SW480 (cell line): Measurements from ENCODE around the gene LSMEM2.

Experiments used
- DNase-seq: peaks from one replicate; pipeline ENCODE4 v3.0.0-alpha.2; 2016; ENCODE audit warnings: low spot score

The LSMEM2 gene

DNA sequence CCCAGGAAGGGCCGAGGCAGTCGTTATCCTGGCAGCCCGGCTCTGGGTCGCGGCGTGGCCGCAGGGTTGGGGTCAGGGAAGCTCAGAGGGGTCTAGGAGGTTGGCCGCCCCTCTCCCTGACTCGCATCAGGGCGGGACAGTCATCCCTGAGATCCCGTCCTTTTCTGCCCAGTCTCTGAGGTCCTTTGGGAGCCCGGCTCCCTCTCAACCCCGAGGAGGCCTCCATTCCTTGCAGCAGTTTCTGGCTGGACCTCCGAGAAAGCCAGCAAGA, 43.2 kb downstream of the LSMEM2 start:
- no peak for DNase-seq

DNA sequence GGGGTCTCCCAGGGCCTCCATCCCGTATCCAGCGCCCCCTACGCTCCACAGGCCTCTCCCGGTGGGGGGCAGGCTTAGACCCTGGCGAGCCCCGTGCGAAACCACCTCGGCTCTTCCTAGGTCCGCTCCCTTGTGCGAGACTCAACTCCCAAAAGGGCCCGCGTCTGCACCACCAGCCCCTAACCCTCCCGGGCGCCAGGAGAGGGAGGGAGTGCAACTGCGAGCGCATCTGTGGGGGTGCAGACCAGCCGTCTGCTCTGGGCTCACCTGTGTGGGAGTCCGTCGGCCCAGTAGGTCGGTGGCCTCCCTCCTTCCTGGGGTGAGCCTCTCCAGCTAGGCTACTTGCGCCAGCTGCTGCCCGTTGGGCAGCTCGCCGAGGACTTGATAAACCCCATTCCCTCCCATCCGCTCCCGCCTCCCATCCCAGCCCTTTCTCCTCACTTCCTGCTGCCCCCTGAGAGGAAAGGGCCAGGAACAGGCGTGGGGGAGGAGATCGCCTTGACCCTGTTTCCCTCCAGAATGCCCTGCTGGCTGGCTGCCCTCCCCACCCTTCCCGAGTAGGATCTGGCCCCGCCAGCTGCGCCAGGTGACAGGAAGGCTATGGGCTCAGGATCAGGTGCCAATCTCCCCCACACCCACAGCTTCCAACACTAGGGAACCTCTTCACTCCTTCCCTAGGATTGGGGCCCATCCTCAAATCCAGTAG, 43.7 kb downstream of the LSMEM2 start, which contains the start of gene HYAL2:
Gene HYAL2 (minus strand): TSS at position 360 of the 706 bp plus-strand sequence. CDS start 2,256 bp downstream, outside the sequence.
- no peak for DNase-seq

DNA sequence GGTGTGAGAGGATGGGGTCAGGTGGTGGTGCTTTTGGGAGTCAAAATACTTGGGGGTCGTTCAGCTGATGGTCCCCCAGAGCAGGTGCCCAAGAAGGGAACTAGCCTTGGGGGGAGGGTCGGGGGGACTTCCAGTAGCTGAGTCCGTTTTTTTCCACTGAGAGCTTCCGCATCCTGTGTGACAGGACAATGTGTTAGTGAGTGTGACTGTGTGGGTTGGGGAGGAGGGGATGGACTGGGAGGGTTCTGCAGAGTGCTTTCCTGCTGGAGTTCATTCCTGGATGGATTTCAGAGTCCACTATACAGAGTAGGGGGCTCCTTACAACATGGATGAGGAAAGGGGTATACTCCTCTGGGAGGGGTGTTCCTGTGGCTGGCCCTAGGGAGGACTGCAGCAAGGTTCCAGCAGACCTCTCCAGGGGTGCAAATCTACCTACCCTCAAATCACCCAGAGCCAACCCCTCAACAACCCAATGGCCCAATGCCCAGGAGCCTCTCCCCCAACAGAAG, 44.3 kb downstream of the LSMEM2 start:
- no peak for DNase-seq

DNA sequence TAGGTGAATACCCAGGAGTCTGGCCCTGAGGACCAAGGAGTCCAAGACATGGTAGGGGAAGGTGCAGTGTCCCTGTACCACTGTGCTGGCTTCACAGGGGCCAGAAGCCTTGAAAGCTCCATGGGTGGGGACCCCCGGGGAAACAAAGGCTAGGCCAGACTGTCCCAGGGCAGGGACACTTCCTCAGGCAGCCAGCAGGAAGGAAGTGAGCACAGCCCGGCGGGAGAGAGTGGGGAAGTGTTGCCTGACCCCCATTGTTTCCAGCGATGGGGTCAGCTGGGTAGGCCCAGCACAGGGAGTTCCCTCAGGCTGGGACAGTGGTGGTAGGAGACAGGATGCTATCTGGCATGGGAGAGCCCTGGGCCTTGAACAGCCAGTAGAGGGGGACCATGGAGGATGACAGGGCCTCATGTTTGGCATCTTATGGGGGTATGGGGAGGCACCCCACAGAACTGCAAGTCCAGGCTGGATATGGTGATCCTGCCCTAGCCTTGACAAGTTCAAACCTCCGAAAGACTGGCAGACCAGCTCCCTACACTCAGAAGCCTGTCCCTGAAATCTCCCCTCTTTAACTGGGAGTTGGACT, 44.8 kb downstream of the LSMEM2 start:
- DNase-seq, result no peak

DNA sequence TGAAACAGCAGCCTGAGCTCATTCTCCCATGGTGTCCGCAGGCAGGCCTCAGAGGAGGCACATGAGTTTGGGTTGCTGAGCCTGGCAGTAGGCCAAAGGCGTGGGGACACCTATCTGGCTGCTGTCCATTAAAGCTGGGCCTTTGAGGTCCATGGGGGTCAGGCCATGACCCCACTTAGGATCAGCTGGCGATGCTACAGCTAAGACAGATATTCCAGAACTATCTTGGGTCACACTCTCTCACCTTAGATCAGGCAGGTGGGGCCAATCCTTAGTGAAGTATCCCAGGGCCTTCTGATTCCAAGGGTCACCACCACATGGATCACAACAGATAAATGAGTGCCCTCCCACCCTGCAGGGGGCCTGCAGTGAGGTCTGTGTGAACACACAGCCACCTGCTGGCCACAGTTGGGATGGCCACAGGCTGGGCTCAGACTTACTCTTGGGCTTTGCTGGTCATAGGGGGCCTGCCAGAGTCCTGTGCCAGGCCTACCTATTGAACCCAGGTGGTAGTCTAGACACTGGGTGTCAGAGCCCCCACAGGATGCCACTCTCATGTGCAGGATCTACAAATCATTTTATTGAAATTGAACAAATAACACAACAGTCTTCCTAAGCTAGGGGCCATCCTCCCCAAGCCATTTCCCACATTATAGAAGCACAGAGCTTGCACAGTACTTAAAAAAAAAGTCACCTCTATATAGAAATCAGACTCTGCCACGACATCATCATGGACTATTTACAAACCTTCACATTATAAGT, 45.6 kb downstream of the LSMEM2 start:
- peak; percentile 63 for DNase-seq

DNA sequence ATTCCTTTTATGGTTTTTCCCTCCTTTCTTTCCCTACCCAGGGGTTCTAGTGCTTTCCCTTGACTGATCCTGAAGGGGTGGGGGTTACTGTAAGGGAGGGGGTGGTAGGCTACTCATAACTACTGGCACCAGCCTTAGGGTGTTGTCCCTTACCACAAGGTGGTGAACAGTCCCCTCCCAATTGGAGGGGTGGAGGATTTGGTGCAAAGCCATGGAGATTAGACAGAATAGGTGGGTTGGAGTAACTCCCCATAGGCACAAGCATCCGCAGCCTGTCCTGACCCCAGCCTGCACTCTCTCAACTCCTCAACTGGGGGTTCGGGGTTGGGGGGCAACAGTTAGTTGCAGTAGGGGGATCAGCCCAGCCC, 46.2 kb downstream of the LSMEM2 start:
- DNase-seq, result no peak

DNA sequence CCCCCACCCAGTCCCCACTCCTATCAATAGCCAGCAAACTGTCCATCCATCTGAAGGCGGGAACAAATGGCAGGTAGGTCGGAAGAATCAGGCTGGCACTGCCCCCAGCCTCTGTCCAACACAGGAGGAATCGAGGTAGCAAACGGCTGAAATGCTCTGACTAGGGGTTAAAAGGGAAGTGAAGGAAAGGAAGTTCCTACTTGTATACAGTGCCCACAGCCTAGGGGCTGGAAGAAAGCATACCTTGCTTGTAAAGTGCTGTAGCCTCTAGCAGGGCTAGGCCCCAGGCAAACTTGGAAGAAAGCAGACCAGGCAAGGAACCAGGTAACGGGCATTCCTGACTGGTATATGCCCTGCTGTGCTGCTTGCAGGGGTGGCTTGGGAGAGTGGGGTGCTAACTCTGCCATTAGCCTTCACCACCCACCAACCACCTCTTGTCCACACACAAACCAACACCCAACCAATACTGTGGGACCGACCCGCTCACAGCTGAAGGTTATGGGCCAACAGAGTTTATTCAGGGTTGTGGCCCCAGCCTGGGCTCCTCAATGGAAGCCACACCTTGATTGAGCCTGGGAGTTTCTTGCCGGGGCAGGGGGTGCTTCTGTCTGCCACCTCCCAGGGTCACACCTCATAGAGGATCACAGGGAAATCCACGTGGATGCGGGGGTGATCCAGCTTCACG, 46.8 kb downstream of the LSMEM2 start:
- DNase-seq, result no peak

DNA sequence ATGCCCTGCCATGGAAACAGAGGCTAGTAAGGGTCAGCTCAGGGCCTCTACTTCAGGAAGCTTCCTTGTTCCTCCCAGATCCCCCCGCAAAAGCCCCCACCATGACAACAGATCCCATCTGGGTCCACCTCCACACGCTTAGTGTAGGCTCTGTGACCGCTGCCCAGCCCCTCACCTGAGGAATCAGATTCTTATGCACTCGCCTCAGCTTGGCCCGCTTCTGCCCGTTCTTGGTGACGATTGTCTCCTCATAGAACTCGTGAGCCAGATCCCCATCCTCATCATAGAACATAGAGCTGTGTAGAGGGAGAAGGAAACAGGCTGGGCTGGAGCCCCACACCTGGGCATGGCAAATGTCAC, 47.3 kb downstream of the LSMEM2 start:
- DNase-seq, result no peak

DNA sequence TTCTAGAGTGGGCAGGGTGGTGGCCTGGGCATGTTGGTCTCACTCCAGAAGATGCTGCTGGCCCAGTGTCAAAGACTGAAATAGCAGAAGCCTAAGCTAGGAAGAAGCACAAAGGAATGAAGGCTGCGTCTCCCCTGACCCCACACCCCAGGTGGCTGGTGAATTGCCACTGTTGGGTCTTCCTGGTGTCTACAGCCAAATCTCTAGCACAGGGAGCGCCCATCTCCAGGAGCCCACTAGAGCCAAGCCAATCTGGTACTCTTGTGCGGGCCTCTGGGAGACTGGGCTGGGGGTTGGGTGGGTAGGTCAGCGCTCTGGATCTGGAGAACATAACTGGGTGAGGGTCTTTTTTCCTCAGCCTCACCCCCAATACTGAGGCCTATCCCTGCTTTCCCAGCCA, 48.2 kb downstream of the LSMEM2 start:
- DNase-seq, result no peak

DNA sequence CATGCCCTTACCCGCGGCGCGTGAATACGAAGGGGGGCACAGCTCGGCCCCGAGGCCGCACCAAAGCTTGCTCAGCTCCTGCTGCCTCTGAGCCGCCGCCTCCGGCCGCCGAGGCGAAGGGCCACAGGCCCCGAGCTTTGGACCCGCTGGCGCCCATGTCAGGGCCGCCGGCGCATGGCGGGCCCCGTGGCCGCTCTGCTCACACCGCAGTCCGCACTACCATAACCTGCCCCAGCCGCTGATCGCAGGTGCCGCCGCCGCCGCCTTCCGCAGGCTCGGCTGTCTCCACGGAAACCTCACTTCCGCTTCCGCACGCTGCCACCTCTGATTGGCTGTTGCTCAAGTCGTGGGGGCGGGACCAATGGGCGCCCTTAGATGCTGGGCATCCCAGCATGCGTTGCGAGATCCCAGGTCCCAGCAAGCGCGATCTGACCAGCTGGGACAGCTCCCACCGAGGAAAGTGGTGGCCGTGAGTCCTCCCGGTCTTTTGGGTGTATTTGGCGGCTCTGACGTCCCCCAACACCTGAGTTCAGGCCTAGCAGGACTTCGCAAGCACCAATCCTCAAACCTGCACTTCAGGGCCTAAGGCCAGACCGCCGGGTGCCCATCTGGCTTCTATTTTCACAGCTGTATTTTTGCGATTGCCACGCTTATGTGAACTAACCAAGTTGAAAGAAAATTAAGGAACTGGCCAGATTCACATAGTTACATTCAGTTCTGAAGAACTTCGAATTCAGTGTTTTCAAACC, 49.2 kb downstream of the LSMEM2 start, which contains the start of gene TUSC2:
Gene TUSC2 (minus strand): TSS at position 281 of the 749 bp plus-strand sequence. CDS start 124 bp downstream, at position 157.
- DNase-seq, result peak; percentile 95

DNA sequence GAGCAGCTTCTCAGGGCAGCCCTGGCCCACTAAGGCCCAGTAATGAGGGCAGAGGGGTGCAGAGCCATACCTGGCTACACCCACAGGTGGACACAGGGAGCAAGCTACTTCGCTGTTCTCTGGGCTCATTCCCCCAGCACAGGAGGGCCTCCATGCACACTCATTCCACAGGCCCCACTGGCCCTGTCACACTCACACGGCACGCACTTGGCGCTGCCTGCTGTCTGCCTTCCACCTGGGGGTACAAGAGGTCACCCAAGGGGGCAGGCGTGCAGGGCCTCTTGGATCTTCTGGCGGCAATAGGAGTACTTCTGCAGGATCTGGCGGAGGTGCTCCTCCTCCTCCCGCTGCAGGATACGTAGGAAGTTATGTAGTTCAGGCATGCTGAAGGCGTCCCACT, 51.4 kb downstream of the LSMEM2 start:
- DNase-seq, result no peak

DNA sequence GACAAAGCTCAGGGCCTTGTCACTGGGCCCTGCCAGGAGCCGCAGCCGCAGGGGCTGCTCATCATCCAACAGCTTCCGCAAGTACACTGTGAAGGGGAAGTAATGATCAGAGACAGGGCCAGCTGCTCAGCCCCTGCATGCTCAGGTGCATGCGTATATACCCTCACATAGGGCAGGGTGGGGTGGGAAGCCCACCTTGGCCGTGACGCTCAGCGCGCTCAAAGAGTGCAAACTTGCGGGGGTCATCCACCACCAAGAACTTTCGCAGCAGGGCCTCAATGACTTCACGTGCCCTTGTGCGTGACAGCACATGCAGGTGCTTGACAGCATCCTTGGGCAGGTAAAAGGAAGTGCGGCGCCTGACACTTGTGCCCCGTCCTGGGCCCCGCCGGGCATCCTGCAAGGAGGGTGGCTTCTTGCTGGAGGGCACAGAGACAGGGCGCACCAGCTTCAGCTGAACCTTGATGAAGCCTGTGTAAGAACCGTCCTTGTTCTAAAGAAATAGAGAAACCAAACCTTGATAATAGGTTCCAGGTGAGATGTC, 52.5 kb downstream of the LSMEM2 start:
- DNase-seq, result no peak

DNA sequence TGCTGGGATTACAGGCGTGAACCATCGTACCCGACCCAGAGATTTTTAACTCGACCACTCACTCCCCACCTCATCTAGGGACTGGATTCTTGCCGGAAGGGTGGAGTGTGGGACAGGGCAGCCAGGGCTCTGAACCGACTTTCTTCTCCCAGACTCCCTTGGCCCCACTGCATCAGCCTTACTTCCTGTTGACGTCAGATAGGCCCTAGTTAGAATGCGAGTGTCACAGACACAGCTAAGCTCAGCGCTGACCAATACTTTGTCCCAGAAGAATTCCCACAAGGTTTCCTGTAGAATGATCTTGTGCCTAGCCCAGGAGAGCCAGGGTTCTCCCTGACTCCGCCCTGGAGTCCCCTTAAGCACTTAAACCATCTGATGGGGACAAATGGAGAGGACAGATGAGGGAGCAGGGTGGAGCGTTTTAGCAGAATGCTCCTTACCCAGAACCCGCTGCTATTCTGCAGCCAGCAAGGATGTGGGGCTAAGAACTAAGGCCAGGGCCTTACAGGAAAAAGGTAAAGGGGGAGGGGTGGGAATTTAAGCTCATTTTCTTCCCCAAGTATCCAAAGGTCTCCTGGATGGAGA, 54.9 kb downstream of the LSMEM2 start:
- no peak for DNase-seq

DNA sequence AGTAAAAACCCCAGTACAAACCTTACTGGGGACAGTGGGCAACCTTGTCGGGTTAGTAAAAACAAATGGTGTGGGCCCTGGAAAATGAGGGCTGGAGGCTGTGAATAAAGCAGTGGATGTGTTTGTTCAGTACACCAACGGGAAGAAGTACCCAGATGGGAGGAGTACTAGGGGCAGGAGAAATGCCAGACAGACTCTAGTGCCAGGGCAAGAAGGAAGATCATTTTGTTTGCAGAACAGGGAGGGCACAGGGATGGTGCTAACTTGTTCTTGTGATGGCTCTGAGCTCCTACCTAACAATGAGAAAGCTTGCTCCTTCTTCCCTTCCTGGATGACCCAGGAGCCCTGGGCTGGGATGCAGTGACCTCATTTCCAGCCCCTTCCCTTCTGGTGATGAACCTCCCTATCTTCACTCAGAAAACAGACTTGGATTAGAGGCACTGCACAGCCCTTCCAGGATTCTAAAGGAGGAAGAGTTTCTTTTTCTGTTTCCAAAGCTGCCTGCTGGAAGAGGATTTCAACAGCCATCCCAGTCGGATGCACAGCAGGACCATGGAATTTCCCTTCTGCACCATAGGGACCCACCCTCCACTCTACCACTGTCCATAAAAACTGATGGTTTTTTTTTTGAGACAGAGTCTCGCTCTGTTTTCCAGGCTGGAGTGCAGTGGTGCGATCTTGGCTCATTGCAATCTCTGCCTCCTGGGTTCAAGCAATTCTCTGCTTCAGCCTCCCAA, 55.6 kb downstream of the LSMEM2 start:
- no peak for DNase-seq

DNA sequence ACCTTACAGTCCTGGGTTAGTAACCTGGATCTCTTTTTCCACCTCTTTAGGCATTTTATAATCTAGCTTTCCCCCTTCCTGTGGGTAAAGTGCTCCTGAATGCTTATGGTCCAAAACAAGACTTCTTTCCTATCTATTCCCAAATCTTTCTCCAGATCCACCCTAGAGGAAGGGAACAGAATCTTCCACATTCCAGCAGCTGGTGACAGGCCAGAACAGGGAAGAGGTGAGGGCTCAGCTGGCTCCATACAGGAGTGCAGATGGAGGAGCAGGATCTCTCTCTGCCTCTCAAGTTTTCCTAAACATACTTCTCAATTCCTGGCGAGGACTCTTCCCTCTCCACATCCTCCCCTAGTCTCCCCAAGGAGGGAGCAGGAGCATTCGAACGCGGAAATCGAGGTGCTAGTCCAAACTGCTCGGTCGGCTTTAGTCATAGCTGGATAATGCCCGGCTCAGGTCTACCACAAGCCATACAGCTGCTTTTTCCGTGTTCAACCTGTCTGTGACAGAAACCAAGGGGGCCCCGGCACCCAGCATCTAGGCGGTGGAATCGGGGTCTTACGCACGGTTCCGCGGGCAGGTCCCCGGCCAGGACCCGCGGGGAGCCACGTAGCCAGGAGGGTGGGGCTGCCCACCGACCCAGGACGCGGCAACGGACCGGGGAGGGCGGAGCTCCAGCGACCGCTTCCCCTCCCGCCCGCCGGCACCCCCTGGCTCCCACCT, 57.7 kb downstream of the LSMEM2 start:
- no peak for DNase-seq

DNA sequence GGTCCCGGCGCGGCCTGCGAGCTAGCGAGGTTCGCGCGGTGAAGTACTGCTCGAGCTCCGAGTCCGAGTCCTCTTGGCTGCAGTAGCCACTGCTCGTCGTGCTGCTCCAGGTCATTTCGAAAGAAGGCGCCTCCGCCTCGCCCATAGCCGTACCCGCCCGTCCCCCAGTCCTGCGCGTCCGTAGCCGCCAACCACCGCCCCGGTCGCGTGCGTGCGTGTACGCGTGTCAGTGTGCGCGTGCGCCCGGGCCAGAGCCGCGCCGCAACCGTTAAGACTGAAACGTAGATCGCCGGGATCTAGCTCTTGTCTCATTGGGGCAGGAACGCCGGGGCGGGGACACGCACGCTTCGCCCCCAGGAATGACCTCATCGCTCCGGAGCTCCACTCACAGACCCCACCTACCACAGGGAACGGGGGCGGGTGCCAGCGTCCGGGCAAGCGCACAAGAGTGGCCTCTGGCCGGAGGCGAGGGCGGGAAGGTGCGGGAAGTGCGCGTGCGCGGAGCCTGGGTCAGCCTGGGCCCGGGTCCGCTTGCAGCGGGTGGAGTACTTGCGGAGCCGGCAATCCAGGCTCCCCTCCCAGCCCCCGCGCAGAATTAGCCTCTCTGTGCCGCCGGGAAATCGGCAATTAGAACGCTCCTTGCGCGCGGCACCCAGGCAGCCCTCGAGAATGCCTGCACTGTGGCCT, 58.4 kb downstream of the LSMEM2 start:
- DNase-seq, result peak; percentile 99
